Fibroblast of upper back skin (primary cell): ENCODE results near the gene FNDC10.
"Not testable (repeated sequence)": the region's sequence is repeated elsewhere in the genome, so short reads cannot be mapped to it uniquely, and the experiment has no call there.

ENCODE experiments used
- DNase-seq: peaks from one replicate; pipeline ENCODE4 v3.0.0-alpha.2; 2013

Gene FNDC10

DNA sequence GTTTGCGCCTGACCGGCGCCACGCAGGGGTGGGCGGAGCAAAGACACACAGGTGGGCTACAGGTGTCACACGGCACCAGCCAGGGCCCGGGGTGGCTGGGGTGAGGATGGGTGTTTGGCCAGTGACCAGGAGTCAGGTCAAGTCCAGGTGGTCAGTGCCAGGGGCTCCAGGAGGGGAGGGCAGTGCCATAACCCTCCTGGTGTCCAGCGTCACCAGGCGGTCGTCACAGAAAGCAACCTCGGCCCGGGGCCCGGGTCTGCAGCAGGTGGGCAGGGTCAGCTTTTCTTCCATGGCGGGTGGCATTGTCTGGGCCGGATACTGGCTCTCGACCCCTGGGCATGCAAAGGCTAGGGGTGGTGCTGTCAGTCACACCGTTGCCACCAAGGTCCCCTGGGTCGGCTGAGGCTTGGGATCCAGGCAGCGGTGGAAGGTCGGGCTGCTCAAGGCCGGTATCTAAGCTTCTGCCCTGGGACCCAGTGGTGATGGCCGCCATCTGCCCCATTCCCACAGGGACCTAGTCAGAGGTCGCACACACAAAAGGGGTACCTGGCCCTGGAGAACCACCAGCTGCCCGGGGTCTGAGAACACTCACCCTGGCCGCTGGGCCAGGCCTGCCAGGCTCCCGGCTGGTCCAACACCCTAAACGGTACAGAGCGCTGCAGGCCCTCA is 1.8 kb downstream of the FNDC10 start:
- no peak for DNase-seq

DNA sequence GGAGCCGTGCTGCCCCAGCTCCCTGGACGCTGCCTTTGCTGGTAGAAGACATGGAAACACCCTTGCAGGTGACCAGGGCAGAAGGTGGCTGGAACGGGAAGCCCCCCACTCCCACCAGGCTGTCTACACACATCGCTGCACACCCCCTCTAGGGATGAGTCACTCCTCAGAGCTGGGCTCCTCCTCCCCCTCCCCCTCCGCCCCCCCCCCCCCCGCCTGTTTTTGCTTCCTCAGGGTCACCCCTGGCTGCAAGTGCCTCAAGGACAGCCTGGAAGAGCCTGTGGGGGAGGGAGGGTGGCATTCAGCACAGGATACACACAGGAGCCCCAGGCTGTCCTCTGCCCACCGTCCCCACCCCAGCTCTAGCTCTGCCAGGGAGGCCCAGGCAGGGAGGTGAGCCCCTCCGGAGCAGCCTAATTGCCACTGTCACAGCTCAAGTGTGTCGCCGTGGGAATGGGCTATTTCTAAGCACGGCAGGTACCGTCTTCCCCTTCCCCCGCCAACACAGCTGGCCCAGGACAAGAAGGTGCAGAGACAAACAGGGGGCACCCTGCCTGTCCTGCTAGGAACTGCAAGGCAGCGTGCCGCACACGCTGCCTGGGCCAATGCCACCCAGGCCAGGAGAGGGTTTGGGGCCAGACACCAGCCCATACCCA is 2.5 kb downstream of the FNDC10 start:
- DNase-seq = no peak

DNA sequence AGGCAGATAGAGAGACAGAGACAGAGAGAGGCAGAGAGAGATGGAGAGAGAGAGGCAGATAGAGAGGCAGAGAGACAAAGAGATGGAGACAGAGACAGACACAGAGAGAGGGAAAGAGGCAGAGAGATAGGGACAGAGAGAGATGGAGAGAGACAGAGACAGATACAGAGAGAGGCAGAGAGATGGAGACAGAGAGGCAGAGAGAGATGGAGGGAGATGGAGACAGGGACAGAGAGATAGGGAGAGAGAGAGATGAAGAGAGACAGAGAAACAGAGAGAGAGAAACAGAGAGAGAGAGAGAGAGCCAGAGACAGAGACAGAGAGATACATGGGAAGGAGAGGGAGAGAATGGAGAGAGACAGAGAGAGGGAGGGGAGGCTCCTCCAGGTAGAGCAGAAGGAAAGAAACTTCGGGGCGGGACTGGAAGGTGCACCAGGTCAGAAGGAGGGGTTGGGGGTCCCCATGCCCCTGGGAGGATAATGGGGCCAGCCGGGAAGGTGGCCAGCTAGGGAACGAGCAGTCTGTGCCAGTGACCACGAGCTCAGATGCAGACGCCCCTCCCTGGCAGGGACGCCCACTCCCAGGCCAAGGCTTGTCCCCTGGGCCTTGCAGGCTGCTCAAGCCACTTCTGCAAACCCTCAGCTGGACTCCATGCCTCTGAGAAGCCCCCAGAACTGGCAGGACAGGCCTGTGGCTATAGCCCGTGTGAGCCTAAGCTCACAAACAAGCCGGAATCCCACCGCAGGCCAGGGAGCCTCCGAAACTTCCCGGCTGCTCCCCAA is 3.3 kb downstream of the FNDC10 start:
- no peak for DNase-seq

- DNase-seq = not testable (repeated sequence)
Observed at GRCh38 chr1:1595341-1595740, 4.6 kb downstream of the FNDC10 start.

DNA sequence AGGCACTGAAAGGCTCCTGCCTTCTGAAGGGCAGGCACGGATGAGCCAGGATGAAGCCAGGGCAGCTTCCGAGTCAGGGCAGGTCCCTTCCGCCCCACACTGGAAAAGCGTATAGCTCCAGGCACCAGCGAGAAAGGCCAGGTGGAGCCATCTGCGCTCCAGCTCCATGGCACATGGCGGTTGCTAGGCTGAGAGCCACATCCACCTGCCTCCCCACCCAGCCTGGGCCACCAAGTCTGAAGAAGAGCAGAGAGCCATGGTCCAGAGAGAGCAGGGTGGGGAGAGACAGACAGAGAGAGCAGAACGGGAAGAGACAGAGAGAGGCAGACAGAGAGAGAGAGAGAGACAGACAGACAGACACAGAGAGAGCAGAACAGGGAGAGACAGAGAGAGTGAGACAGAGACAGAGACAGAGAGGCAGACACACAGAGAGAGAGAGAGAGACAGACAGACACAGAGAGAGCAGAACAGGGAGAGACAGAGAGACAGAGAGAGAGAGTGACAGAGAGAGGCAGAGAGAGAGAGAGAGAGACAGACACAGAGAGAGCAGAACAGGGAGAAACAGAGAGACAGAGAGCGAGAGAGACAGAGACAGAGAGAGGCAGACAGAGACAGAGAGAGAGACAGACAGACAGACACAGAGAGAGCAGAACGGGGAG is 5.2 kb downstream of the FNDC10 start:
- no peak for DNase-seq

GRCh38 chr1:1593834-1594601 is 5.9 kb downstream of the FNDC10 start:
- no peak for DNase-seq

- peak; percentile 27 for DNase-seq
Observed at GRCh38 chr1:1591452-1591851, 8.5 kb downstream of the FNDC10 start.

GRCh38 chr1:1583347-1584010 is 16.5 kb downstream of the FNDC10 start:
- DNase-seq = no peak

DNA sequence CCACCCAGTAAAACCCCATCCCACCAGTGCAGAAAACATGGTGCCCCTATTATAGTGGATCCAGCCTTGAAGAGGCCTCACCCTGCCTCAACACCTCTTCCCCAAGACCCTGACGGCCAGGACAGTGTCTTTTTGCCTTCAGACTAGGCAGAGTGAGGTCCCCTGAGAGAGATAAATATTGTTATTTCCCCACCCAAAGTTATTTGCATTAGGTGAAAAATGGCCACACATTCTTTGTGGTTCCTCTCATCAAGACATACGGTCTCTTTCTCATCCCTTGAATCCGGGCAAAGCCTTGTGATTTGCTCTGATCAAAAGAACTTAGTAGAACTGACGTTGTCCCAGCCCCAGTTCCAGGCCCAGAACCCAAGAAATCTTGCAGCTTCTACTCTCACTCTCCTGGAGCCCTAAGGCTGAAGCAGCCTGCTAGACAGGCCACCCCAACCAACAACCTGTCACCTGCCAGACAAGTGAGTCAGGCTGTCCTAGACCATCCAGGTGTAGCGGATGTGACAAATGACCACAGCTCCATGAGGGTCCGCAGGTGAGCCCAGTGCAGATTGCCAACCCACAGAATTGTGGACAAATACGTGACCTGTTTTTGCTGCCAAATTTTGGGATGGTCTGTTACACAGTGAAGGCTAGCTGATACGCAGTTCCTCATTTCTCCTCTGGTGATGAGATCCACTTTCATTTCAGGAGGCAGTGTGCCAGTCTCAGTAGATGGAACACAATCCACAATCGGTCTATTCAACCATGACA is 17.2 kb downstream of the FNDC10 start:
- DNase-seq = no peak

GRCh38 chr1:1578371-1578940 is 21.5 kb downstream of the FNDC10 start:
- DNase-seq = no peak

GRCh38 chr1:1577367-1578011 is 22.4 kb downstream of the FNDC10 start:
- no peak for DNase-seq

- DNase-seq = peak; percentile 91
Observed at GRCh38 chr1:1574721-1575537, 25.0 kb downstream of the FNDC10 start, which contains the start of gene SSU72. Gene SSU72 (minus strand): TSS chr1:1574863. CDS start chr1:1574557, 306 bp downstream.

- DNase-seq = peak; percentile 65
Observed at GRCh38 chr1:1573843-1574720, 25.9 kb downstream of the FNDC10 start.

DNA sequence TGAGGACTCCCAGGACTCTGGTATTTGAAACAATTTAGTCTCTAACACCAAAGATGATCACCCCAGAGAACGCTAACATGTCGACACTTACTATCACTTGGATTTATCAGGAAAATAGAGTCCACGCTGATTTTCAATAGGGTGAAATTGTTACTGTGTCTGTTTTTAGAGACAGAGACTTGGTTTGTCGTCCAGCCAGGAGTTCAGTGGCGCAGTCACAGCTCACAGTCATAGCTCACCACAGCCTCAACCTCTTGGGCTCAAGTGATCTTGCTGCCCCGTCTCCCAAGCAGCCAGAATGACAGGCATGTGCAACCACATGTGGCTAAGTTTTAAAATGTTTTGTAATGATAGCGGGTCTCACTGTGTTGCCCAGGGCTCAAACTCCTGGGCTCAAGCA is 30.6 kb downstream of the FNDC10 start:
- no peak for DNase-seq

DNA sequence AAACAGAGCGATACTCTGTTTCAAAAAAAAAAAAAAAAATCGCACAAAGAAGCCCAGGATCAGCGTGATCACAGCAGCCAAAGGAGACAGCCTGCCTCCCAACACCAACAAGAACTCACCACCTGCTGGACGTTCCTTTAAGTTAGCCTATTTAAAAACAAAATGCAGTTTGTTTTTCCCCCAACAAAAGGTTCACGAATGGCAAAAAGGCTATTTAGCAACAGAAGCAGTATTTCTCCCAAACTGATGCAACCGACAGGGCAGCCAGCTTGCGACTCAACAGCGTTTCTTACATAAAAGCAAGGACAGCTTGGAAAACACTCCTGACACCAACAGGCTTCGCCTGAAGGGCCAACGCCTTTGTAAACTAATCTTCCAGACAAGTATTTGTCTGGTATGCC is 32.0 kb downstream of the FNDC10 start:
- DNase-seq = no peak

GRCh38 chr1:1567152-1567875 is 32.6 kb downstream of the FNDC10 start:
- no peak for DNase-seq

- peak; percentile 41 for DNase-seq
Observed at GRCh38 chr1:1565340-1565739, 34.6 kb downstream of the FNDC10 start.

- no peak for DNase-seq
Observed at GRCh38 chr1:1564268-1564667, 35.7 kb downstream of the FNDC10 start.
